GM12878 (cell line): ENCODE data around the gene PCDHAC1. TPM values are rescaled to one million over a fixed set of nuclear protein-coding genes. Genes with fewer than 3 reads are reported as not detected.

Experiments used
- ATAC-seq: fragments of 200-7000 bp; cut with Tn5 transposase; 3 replicates; pipeline ENCODE4 v1.9.1; 2020; ENCODE audit warnings: mild to moderate bottlenecking, moderate library complexity
- BruUV-seq: library from RNA; stranded (reverse); fragments of 400-500 nt; replicated peaks from 2 replicates; lab custom pipeline; 2021; lab: Mats Ljungman, UMichigan
- CTCF ChIA-PET: fragments of 300-600 bp; sonication (Branson Sonifier 250); formaldehyde crosslinking; extraction: SDS; loops from one replicate; lab custom pipeline; 2021; ENCODE audit warnings: inconsistent platforms; lab: Yijun Ruan, JAX
- POLR2A ChIA-PET: fragments of 350-600 bp; formaldehyde crosslinking; extraction: SDS; loops from one replicate; lab custom pipeline; 2021; ENCODE audit warnings: inconsistent platforms; lab: Charles Lee
- RAD21 ChIA-PET: fragments of 300-600 bp; sonication (Branson Sonifier 250); formaldehyde crosslinking; loops from one replicate; lab custom pipeline; 2023; ENCODE audit warnings: antibody characterized with exemption; ENCODE audit not compliant: unreplicated experiment; lab: Charles Lee
- SMC1A ChIA-PET: fragments of 300-600 bp; sonication (Branson Sonifier 250); formaldehyde crosslinking; loops from one replicate; lab custom pipeline; 2023; ENCODE audit not compliant: unreplicated experiment, uncharacterized antibody; lab: Charles Lee
- DNase-seq: peaks from one replicate; pipeline ENCODE4 v3.0.0-alpha.2; 2011; ENCODE audit warnings: low read depth, low spot score
- FAIRE-seq: peaks from 3 replicates; lab custom pipeline; 2011; peaks lifted over from hg19 to GRCh38; lab: Jason Lieb, UNC
- H2AFZ ChIP-seq: 2 replicates; pipeline ENCODE4 v1.6.0; 2011; ENCODE audit warnings: low read depth, low read length, control low read depth; ENCODE audit not compliant: control insufficient read depth
- H3K27ac ChIP-seq: 2 replicates; pipeline ENCODE4 v1.5.1; 2011; ENCODE audit warnings: control low read depth; ENCODE audit not compliant: control insufficient read depth, insufficient read depth
- H3K27me3 ChIP-seq, 2 experiments: replicated peaks in 1 of 2; 2 replicates each; pipeline versions ENCODE4 v1.6.0 to v1.6.1; 2011; ENCODE audit warnings: low read length in 1 of 2; ENCODE audit not compliant: control insufficient read depth in 2 of 2, insufficient read depth in 2 of 2
- H3K36me3 ChIP-seq, 2 experiments: 2 replicates each; pipeline ENCODE4 v1.5.1; 2011; ENCODE audit warnings: low read length in 1 of 2; ENCODE audit not compliant: control insufficient read depth in 2 of 2, insufficient read depth in 2 of 2
- H3K4me1 ChIP-seq: 2 replicates; pipeline ENCODE4 v1.6.1; 2011; ENCODE audit warnings: mild to moderate bottlenecking, low read length, moderate library complexity, mixed read lengths; ENCODE audit not compliant: control insufficient read depth, insufficient read depth
- H3K4me2 ChIP-seq: 2 replicates; pipeline ENCODE4 v1.6.0; 2011; ENCODE audit warnings: control low read depth; ENCODE audit not compliant: control insufficient read depth, insufficient read depth
- H3K4me3 ChIP-seq: fragments of 200-600 bp; sonication (generic); 2 replicates; pipeline ENCODE4 v1.5.1; 2016
- H3K79me2 ChIP-seq: 2 replicates; pipeline ENCODE4 v1.6.0; 2011; ENCODE audit warnings: low read length; ENCODE audit not compliant: control insufficient read depth, insufficient read depth
- H3K9ac ChIP-seq: 2 replicates; pipeline ENCODE4 v1.8.0; 2011; ENCODE audit warnings: low read length, control low read depth, mixed read lengths; ENCODE audit not compliant: control insufficient read depth, insufficient read depth
- H3K9me3 ChIP-seq: replicated peaks from 3 replicates; pipeline ENCODE4 v1.5.1; 2011; ENCODE audit warnings: mild to moderate bottlenecking, low read length; ENCODE audit not compliant: control insufficient read depth, insufficient read depth
- H4K20me1 ChIP-seq: 2 replicates; pipeline ENCODE4 v1.6.0; 2011; ENCODE audit not compliant: control insufficient read depth, insufficient read depth
- CREB1 ChIP-seq: IDR thresholded peaks from 2 replicates; pipeline ENCODE4 v1.6.1; 2012; ENCODE audit warnings: low read depth, mild to moderate bottlenecking, inconsistent platforms
- ETV6 ChIP-seq, 2 experiments: fragments of 450-650 bp in 1 of 2; IDR thresholded peaks in 1 of 2; conservative IDR thresholded peaks in 1 of 2; 2 replicates each; pipeline ENCODE4 v1.6.1; 2014; ENCODE audit warnings: antibody characterized with exemption in 1 of 2, borderline replicate concordance in 1 of 2, low read depth in 1 of 2, mild to moderate bottlenecking in 1 of 2, moderate library complexity in 1 of 2
- GATAD2B ChIP-seq: fragments of 450-650 bp; conservative IDR thresholded peaks from 2 replicates; pipeline ENCODE4 v1.6.1; 2017; ENCODE audit warnings: low read depth, mild to moderate bottlenecking, moderate library complexity
- HCFC1 ChIP-seq: fragments of 150-350 bp; IDR thresholded peaks from 2 replicates; pipeline ENCODE4 v1.6.1; 2014; ENCODE audit warnings: low read length
- KAT2A ChIP-seq: conservative IDR thresholded peaks from 2 replicates; pipeline ENCODE4 v1.6.1; 2011; ENCODE audit warnings: low read depth, low read length; ENCODE audit not compliant: control insufficient read depth
- KLF5 ChIP-seq: fragments of 450-650 bp; IDR thresholded peaks from 2 replicates; pipeline ENCODE4 v1.6.1; 2014; ENCODE audit warnings: mild to moderate bottlenecking; ENCODE audit not compliant: partially characterized antibody
- LARP7 ChIP-seq: fragments of 450-650 bp; IDR thresholded peaks from 2 replicates; pipeline ENCODE4 v1.6.1; 2017; ENCODE audit warnings: mild to moderate bottlenecking
- MEF2A ChIP-seq: IDR thresholded peaks from 2 replicates; pipeline ENCODE4 v1.6.1; 2011; ENCODE audit warnings: low read depth, mild to moderate bottlenecking, low read length, moderate library complexity; ENCODE audit not compliant: insufficient read depth
- MTA3 ChIP-seq: IDR thresholded peaks from 2 replicates; pipeline ENCODE4 v1.6.1; 2012; ENCODE audit warnings: low read length, inconsistent platforms, borderline replicate concordance
- NFIC ChIP-seq: IDR thresholded peaks from 2 replicates; pipeline ENCODE4 v1.6.1; 2012; ENCODE audit warnings: low read depth, mild to moderate bottlenecking, inconsistent platforms, low read length, moderate library complexity
- PAX8 ChIP-seq: fragments of 450-650 bp; IDR thresholded peaks from 2 replicates; pipeline ENCODE4 v1.6.1; 2017; ENCODE audit warnings: mild to moderate bottlenecking, moderate library complexity
- RAD21 ChIP-seq: IDR thresholded peaks from 2 replicates; pipeline ENCODE4 v1.6.1; 2011; ENCODE audit warnings: mild to moderate bottlenecking, low read depth, low read length, moderate library complexity; ENCODE audit not compliant: insufficient read depth
- RCOR1 ChIP-seq: conservative IDR thresholded peaks from 2 replicates; pipeline ENCODE4 v1.6.1; 2012; ENCODE audit warnings: low read depth, low read length, improper control_type of control experiment
- RUNX3 ChIP-seq: IDR thresholded peaks from 2 replicates; pipeline ENCODE4 v1.6.1; 2012; ENCODE audit warnings: low read length, inconsistent platforms
- SMC3 ChIP-seq: IDR thresholded peaks from 2 replicates; pipeline ENCODE4 v1.6.1; 2011; ENCODE audit warnings: low read length, improper control_type of control experiment, borderline replicate concordance
- TBL1XR1 ChIP-seq: IDR thresholded peaks from 2 replicates; pipeline ENCODE4 v1.6.1; 2012; ENCODE audit warnings: low read depth, low read length, improper control_type of control experiment
- WGBS: methylation state at CpG from one replicate; pipeline ENCODE4 v1.1.6; 2016; ENCODE audit warnings: low lambda C conversion rate; ENCODE audit not compliant: insufficient replicate concordance, insufficient coverage; ENCODE audit errors: missing lambda C conversion rate; 5-methylcytosine and 5-hydroxymethylcytosine counted together
- in situ Hi-C: fragments of 300-500 bp; cut with MboI; formaldehyde crosslinking; loops from 9 replicates; pipeline ENCODE4 v1.14.3; 2018; ENCODE audit warnings: mixed read lengths
- intact Hi-C: fragments of 100-400 bp; cut with micrococcal nuclease; formaldehyde crosslinking; loops from one replicate; pipeline ENCODE4 v1.14.2; 2022; ENCODE audit not compliant: unreplicated experiment
- polyA plus RNA-seq, 11 experiments: library from polyadenylated mRNA; depleted of rRNA in 4 of 11; unstranded in 6 of 11; stranded (reverse) in 5 of 11; fragments of >200 nt; fragmentation: Nextera tagmentation in 4 of 11; fragmentation: Illumina TruSeq in 1 of 11; extraction: Ambion mirVana in 4 of 11; extraction: Trizol in 1 of 11; gene quantifications; 1 replicate in 1 of 11; 2 replicates in 10 of 11; pipeline versions ENCODE4 v1.2.1 to v1.2.3, GENCODE V29; 2011 to 2016; ENCODE audit warnings: inconsistent platforms in 2 of 11, missing spikeins in 2 of 11, low read depth in 1 of 11
- total RNA-seq, 4 experiments: library from RNA; depleted of rRNA in 3 of 4; stranded (reverse); fragments of >200 nt in 3 of 4; fragmentation: Illumina TruSeq in 1 of 4; extraction: Trizol in 1 of 4; gene quantifications; 2 replicates each; pipeline versions ENCODE4 v1.2.1 to v1.2.3, GENCODE V29; 2013 to 2021
- TF ChIP-seq, protein P1 (sequence below): fragments of 450-650 bp; IDR thresholded peaks from 2 replicates; pipeline ENCODE4 v1.6.1; 2017; ENCODE audit warnings: mild to moderate bottlenecking, moderate library complexity
- TF ChIP-seq, protein P2 (sequence below): fragments of 450-650 bp; IDR thresholded peaks from 2 replicates; pipeline ENCODE4 v1.6.1; 2016; ENCODE audit warnings: mild to moderate bottlenecking
- TF ChIP-seq, protein P3 (sequence below): fragments of 450-650 bp; conservative IDR thresholded peaks from 2 replicates; pipeline ENCODE4 v1.6.1; 2017; ENCODE audit warnings: mild to moderate bottlenecking, moderate library complexity

Gene PCDHAC1
- total and polyA plus RNA-seq, 10 of the 15 experiments (the other 5 are each of a cell fraction or from before 2014, with no cell fraction given), result not detected

DNA sequence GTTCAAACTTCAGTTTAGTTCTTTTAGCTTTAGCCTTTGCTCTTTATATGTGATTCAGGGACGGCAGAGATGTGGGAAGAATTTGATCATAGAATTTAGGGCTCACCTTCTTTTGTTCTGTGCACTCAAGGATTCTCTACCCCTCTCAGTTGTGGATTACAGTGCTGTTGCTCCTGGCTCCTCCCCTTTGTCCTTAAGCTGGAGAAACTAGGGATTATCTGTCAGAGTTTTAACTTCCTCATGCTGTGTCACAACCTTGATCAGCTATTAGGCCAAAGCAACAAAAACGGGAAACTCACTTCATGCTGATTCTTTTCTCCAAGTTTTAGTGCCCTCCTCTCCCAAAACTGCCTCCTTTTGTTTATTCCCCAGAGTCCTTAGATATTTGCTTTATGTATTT, 27.1 kb downstream of the PCDHAC1 start:
- no TSS peak for BruUV-seq
- ATAC-seq, result no peak
- H3K4me2 ChIP-seq, result no peak overlapping the region
- TF ChIP-seq LARP7, result no peak
- TF ChIP-seq MTA3, result no peak
- TF ChIP-seq, protein P1, sequence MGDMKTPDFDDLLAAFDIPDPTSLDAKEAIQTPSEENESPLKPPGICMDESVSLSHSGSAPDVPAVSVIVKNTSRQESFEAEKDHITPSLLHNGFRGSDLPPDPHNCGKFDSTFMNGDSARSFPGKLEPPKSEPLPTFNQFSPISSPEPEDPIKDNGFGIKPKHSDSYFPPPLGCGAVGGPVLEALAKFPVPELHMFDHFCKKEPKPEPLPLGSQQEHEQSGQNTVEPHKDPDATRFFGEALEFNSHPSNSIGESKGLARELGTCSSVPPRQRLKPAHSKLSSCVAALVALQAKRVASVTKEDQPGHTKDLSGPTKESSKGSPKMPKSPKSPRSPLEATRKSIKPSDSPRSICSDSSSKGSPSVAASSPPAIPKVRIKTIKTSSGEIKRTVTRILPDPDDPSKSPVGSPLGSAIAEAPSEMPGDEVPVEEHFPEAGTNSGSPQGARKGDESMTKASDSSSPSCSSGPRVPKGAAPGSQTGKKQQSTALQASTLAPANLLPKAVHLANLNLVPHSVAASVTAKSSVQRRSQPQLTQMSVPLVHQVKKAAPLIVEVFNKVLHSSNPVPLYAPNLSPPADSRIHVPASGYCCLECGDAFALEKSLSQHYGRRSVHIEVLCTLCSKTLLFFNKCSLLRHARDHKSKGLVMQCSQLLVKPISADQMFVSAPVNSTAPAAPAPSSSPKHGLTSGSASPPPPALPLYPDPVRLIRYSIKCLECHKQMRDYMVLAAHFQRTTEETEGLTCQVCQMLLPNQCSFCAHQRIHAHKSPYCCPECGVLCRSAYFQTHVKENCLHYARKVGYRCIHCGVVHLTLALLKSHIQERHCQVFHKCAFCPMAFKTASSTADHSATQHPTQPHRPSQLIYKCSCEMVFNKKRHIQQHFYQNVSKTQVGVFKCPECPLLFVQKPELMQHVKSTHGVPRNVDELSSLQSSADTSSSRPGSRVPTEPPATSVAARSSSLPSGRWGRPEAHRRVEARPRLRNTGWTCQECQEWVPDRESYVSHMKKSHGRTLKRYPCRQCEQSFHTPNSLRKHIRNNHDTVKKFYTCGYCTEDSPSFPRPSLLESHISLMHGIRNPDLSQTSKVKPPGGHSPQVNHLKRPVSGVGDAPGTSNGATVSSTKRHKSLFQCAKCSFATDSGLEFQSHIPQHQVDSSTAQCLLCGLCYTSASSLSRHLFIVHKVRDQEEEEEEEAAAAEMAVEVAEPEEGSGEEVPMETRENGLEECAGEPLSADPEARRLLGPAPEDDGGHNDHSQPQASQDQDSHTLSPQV, result no peak
- no peak for TF ChIP-seq HCFC1
- no peak for TF ChIP-seq CREB1
- no peak for TF ChIP-seq NFIC
- no peak for TF ChIP-seq KAT2A
- TF ChIP-seq RUNX3, result no peak
- TF ChIP-seq MEF2A, result no peak
- no peak for TF ChIP-seq ETV6 (conservative IDR thresholded peaks at IDR 0.05 in 1 of 2, IDR thresholded peaks at IDR 0.05 in 1 of 2; ENCODE audit: borderline replicate concordance in 1 of 2, low read depth in 1 of 2)
- TF ChIP-seq RCOR1, result no peak
- no peak for TF ChIP-seq GATAD2B
- TF ChIP-seq KLF5, result no peak
- no peak for TF ChIP-seq RAD21
- no peak for TF ChIP-seq PAX8
- no peak for TF ChIP-seq SMC3
- TF ChIP-seq, protein P2, sequence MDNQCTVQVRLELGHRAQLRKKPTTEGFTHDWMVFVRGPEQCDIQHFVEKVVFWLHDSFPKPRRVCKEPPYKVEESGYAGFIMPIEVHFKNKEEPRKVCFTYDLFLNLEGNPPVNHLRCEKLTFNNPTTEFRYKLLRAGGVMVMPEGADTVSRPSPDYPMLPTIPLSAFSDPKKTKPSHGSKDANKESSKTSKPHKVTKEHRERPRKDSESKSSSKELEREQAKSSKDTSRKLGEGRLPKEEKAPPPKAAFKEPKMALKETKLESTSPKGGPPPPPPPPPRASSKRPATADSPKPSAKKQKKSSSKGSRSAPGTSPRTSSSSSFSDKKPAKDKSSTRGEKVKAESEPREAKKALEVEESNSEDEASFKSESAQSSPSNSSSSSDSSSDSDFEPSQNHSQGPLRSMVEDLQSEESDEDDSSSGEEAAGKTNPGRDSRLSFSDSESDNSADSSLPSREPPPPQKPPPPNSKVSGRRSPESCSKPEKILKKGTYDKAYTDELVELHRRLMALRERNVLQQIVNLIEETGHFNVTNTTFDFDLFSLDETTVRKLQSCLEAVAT, result no peak
- TF ChIP-seq TBL1XR1, result no peak
- TF ChIP-seq, protein P3, sequence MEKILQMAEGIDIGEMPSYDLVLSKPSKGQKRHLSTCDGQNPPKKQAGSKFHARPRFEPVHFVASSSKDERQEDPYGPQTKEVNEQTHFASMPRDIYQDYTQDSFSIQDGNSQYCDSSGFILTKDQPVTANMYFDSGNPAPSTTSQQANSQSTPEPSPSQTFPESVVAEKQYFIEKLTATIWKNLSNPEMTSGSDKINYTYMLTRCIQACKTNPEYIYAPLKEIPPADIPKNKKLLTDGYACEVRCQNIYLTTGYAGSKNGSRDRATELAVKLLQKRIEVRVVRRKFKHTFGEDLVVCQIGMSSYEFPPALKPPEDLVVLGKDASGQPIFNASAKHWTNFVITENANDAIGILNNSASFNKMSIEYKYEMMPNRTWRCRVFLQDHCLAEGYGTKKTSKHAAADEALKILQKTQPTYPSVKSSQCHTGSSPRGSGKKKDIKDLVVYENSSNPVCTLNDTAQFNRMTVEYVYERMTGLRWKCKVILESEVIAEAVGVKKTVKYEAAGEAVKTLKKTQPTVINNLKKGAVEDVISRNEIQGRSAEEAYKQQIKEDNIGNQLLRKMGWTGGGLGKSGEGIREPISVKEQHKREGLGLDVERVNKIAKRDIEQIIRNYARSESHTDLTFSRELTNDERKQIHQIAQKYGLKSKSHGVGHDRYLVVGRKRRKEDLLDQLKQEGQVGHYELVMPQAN, result no peak

More for the DNA sequence above, 27.1 kb downstream of the PCDHAC1 start:
- no peaks in the 10 kb centered on the region for H3K4me1 ChIP-seq
- ChIA-PET CTCF (no interaction called here), RAD21 (no interaction called here), POLR2A (no interaction called here), SMC1A (no interaction called here)
- no peaks in the 10 kb centered on the region for H3K9me3 ChIP-seq
- WGBS, result 2% methylated on average over 2 of the region's 2 CpGs
- no peak overlapping the region for H2AFZ ChIP-seq
- intact Hi-C loops (no loop called here), in situ Hi-C loops (no loop called here)
- DNase-seq (no peak), FAIRE-seq (no peak)
- no peak overlapping the region for H3K27ac ChIP-seq
- H3K27me3 ChIP-seq, result no peaks in the 10 kb centered on the region
- H4K20me1 ChIP-seq, result no peaks in the 10 kb centered on the region
- H3K79me2 ChIP-seq, result no peaks in the 10 kb centered on the region
- no peaks in the 10 kb centered on the region for H3K36me3 ChIP-seq
- no peak overlapping the region for H3K9ac ChIP-seq
- H3K4me3 ChIP-seq, result no peak overlapping the region
